ENCODE results near the gene PRMT7. TPM values are rescaled to one million over a fixed set of nuclear protein-coding genes. Genes with fewer than 3 reads are reported as not detected.

The PRMT7 gene
- total RNA-seq, 2 experiments from 2014 or later: 76.9 TPM

DNA sequence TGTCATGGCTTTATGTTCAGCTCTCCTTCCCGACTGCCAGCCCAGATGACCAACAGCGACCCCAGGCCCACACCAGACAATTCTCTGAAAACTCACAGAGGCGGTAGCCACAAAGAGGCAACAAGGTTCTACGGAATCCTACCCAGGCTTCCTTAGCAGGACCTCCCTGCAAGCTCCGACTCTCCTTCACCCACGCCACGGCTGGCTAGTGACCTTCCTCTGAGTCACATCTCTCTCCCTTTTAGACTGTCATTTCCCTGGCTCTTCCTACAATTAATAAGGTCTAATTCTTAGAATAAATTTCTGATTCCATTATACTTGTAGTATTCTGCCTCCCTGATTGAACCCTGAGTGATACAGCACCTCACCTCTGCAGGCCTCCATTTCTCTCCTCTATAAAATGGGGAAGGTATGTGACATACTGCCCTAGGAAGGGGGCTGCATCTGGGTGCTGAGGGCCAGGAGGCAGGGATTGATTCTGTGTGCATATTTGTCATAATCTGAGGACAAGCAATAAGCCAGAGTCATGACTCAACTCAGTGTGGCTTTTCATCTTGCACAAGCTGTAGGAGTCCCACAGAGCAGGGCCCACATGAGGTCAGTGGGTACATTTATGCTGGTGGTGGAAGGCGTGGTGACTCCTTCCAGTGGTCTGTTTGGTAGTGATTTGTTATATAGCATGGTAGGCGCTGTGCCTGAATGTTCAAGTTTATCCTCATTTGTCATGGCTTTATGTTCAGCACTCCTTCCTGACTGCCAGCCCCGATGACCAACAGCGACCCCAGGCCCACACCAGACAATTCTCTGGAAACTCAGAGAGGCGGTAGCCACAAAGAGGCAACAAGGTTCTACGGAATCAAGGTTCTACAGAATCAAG lies 91.3 kb downstream of the PRMT7 start:
- ChIA-PET POLR2A (no interaction called here), CTCF (interaction anchor here (1.7 kb wide), 1 partner anchor 30 kb away, joined by 4 read pairs; no protein-coding TSS in a partner anchor)
- Mint-ChIP-seq H3K36me3 (ENCODE audit: low read depth) (no peaks in the 10 kb centered on the region), H3K4me1 (peaks cover 21% of the 10 kb centered on the region), H3K4me3 (no peak overlapping the region), H3K27ac (no peak overlapping the region), H3K27me3 (peaks cover 11% of the 10 kb centered on the region), H3K9me3 (no peaks in the 10 kb centered on the region)
- DNase-seq: no peak

DNA sequence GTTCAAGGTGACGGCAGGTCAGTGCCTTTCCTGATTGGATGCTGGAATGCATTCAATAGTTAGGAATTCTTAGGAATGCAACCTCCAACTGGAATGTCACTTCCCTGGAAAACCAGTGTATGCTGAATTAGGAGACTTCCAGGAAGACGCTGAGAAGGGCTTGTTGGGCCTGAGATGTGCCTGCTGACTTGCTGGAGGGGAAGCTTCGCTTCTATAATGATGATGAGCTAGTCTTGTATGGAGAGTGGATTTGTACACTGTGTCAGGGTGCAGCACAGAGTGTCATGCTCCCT lies 91.9 kb downstream of the PRMT7 start:
- no peak for DNase-seq
- Mint-ChIP-seq H3K27ac (no peak overlapping the region), H3K9me3 (no peaks in the 10 kb centered on the region), H3K4me1 (peaks cover 19% of the 10 kb centered on the region), H3K36me3 (ENCODE audit: low read depth) (no peaks in the 10 kb centered on the region), H3K4me3 (no peak overlapping the region), H3K27me3 (peaks cover 13% of the 10 kb centered on the region)
- ChIA-PET CTCF (no interaction called here), POLR2A (no interaction called here)

DNA sequence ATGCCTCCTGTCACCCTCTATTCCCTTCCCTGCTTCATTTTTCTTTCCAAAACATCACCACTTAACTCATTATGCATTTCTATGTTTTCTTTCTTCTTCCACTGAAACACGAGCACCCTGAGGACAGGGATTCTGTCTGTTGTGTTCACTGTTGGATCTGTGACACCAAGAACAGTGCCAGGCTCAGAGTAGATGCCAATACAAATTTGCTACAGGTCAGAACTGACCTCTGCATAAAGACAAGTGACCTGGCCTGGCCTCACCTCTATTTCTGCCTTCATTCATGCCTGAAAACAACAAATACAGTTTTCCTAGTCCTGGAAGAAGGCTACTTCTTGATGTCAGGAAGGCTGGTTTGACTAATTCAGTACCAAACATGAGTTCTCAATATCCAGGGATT lies 92.4 kb downstream of the PRMT7 start:
- Mint-ChIP-seq H3K4me1 (peaks cover 19% of the 10 kb centered on the region), H3K4me3 (no peak overlapping the region), H3K36me3 (ENCODE audit: low read depth) (no peaks in the 10 kb centered on the region), H3K9me3 (no peaks in the 10 kb centered on the region), H3K27ac (no peak overlapping the region), H3K27me3 (peaks cover 13% of the 10 kb centered on the region)
- no peak for DNase-seq
- CTCF ChIA-PET: interaction anchor here (0.8 to 1.7 kb wide), 3 partner anchors 10 to 107 kb away, joined by 3 to 5 read pairs (median 4); no protein-coding TSS in a partner anchor
- POLR2A ChIA-PET: no interaction called here

DNA sequence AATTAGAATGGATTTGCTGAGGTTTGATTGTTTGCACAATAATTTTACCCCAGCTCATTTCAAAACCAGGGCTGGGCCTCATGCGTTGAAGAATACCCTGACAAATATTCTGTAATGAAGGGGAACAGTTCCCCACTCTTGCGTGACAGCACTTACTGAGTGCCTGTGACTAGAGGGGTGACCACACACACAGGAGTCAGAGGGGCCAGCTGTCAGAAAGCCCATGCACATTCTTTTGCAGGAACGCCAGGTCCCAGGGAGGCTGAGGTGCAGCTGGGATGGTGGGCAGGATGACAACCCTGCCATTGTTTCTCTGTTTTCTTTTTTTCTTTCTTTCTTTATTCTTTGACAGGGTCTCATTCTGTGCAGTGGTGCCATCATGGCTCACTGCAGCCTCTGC lies 92.9 kb downstream of the PRMT7 start:
- POLR2A ChIA-PET: no interaction called here
- peaks cover 13% of the 10 kb centered on the region for H3K27me3 Mint-ChIP-seq
- CTCF ChIA-PET: interaction anchor here (0.8 to 1.7 kb wide), 3 partner anchors 10 to 107 kb away, joined by 3 to 5 read pairs (median 4); no protein-coding TSS in a partner anchor
- H3K4me3 Mint-ChIP-seq: no peak overlapping the region
- no peaks in the 10 kb centered on the region for H3K9me3 Mint-ChIP-seq
- no peaks in the 10 kb centered on the region for H3K36me3 Mint-ChIP-seq (ENCODE audit: low read depth)
- H3K4me1 Mint-ChIP-seq: peaks cover 19% of the 10 kb centered on the region
- H3K27ac Mint-ChIP-seq: no peak overlapping the region
- DNase-seq: no peak

- POLR2A ChIA-PET: no interaction called here
- DNase-seq: no peak
- no peaks in the 10 kb centered on the region for H3K9me3 Mint-ChIP-seq
- H3K4me1 Mint-ChIP-seq: peaks cover 17% of the 10 kb centered on the region
- H3K27ac Mint-ChIP-seq: no peak overlapping the region
- CTCF ChIA-PET: interaction anchor here (1.0 to 1.7 kb wide), 4 partner anchors 9 to 443 kb away, joined by 3 to 5 read pairs (median 3); no protein-coding TSS in a partner anchor
- H3K36me3 Mint-ChIP-seq (ENCODE audit: low read depth): no peaks in the 10 kb centered on the region
- peaks cover 17% of the 10 kb centered on the region for H3K27me3 Mint-ChIP-seq
- no peak overlapping the region for H3K4me3 Mint-ChIP-seq
Measured at GRCh38 chr16:68404736-68405345, 94.0 kb downstream of the PRMT7 start.

DNA sequence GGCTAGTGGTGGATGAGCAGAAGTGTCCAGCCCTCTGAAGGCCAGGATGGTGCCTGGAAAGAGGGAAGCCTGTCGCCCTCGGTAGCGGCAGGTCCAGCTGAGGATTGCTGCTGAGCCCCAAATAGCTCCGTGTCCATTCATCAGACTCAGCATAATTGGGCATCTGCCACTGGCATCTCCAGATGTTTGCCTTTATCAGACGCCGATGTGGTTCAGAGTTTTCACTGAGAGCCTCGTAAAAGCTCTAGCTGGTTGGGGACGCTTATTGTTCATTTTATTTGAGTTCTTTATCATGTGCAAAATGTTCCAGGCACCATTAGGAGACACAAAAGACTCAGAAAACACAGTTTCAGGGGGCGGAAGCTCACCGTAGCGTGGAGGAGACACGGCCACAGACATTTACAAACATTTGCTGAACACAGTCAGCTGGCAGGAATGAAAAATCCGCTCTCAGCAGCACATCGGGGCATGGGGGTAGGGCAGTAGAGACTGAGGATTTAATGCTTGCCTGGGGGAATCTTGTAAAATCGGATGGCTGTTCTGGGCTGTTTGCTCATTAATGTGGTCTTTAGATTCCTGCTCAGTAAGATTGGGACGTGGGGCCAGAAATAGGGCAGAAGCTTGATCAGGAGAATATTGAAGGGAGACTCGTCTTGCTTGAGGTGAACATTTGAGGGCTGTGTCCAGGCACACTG lies 95.8 kb downstream of the PRMT7 start:
- no peak overlapping the region for H3K27ac Mint-ChIP-seq
- CTCF ChIA-PET: interaction anchor here (1.2 to 4.3 kb wide), 6 partner anchors 10 to 114 kb away, joined by 3 to 24 read pairs (median 3); no protein-coding TSS in a partner anchor
- no peaks in the 10 kb centered on the region for H3K36me3 Mint-ChIP-seq (ENCODE audit: low read depth)
- peaks cover 17% of the 10 kb centered on the region for H3K27me3 Mint-ChIP-seq
- H3K4me1 Mint-ChIP-seq: peaks cover 7% of the 10 kb centered on the region
- H3K4me3 Mint-ChIP-seq: no peak overlapping the region
- POLR2A ChIA-PET: no interaction called here
- H3K9me3 Mint-ChIP-seq: no peaks in the 10 kb centered on the region
- DNase-seq: no peak

Other genes starting within 250 kb of the PRMT7 start
- gene NFATC3, start 225.6 kb upstream of the PRMT7 start, total RNA-seq: 100 to 1,000 TPM; 146 to 159 TPM
- gene ESRP2, start 74.9 kb upstream of the PRMT7 start, total RNA-seq: under 1 TPM in 1 of 2 experiments, not detected in 1; 0.08 TPM
- gene PLA2G15, start 65.6 kb upstream of the PRMT7 start, total RNA-seq: 10 to 100 TPM in 1 of 2 experiments, 1 to 10 TPM in 1; 8.4 to 10.1 TPM
- gene SLC7A6, start 46.5 kb upstream of the PRMT7 start, total RNA-seq: 100 to 1,000 TPM; 116 to 130 TPM
- 10 to 100 TPM; 25.9 to 28.6 TPM for gene SLC7A6OS, start 73 bp upstream of the PRMT7 start, total RNA-seq
- 1 to 10 TPM; 4.1 to 4.6 TPM for gene SMPD3, start 137.5 kb downstream of the PRMT7 start, total RNA-seq
- 10 to 100 TPM; 36.0 to 37.8 TPM for gene ZFP90, start 228.3 kb downstream of the PRMT7 start, total RNA-seq